NB4 (cell line): ENCODE measurements around the gene GPSM3.

Experiments used
- DNase-seq: peaks from one replicate; pipeline ENCODE4 v3.0.0; 2010; ENCODE audit warnings: low read depth
- H3K4me3 ChIP-seq: one replicate; pipeline ENCODE4 v1.5.1; 2011; ENCODE audit warnings: mild to moderate bottlenecking, low read depth, low read length, moderate library complexity
- MYC ChIP-seq: IDR thresholded peaks from 2 replicates; pipeline ENCODE4 v1.6.1; 2011; ENCODE audit warnings: low read depth, low read length
- POLR2A ChIP-seq: IDR thresholded peaks from 2 replicates; pipeline ENCODE4 v1.6.1; 2011; ENCODE audit warnings: mild to moderate bottlenecking; ENCODE audit not compliant: insufficient read length; ENCODE audit errors: extremely low read depth
- TF ChIP-seq, protein P1 (sequence below): IDR thresholded peaks from one replicate; pipeline ENCODE4 v1.5.1; 2012; ENCODE audit warnings: low read depth, low read length
- TF ChIP-seq, protein P2 (sequence below): IDR thresholded peaks from 2 replicates; pipeline ENCODE4 v1.6.1; 2011; ENCODE audit warnings: low read depth, low read length

The GPSM3 gene

DNA sequence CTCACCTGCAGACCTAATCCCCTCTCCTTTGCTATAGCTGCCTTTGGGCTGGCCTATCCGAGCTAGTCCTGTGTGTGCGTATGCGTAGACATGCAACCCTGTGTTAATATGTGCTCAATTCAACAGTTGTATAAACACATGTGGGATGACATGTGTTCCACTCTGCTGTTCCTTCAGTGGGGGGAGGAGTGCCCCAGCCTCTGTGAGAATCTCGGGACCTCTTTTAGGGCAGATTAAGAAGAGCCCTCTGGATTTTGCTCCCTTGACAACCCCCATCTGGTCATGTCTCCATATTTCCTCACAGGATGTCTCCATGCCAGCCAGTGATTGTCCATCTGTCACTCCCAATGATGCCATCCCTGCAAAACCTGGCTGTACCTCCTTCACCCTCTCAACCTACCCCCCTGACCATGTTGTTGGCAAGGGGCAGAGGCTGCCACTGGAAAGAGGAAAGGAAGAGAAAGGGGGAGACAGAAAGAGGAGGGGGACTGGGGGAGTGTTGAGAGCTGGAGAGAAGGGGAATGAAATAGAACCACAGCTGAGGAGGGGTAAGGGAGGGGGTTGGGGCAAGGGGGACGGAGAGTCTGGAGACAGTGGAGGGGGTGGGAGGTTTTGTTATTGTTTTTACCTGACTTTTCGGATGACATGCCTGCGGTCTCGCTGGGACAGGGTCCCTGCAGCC is 41.1 kb downstream of the GPSM3 start:
- no peak for TF ChIP-seq POLR2A
- TF ChIP-seq, protein P1, sequence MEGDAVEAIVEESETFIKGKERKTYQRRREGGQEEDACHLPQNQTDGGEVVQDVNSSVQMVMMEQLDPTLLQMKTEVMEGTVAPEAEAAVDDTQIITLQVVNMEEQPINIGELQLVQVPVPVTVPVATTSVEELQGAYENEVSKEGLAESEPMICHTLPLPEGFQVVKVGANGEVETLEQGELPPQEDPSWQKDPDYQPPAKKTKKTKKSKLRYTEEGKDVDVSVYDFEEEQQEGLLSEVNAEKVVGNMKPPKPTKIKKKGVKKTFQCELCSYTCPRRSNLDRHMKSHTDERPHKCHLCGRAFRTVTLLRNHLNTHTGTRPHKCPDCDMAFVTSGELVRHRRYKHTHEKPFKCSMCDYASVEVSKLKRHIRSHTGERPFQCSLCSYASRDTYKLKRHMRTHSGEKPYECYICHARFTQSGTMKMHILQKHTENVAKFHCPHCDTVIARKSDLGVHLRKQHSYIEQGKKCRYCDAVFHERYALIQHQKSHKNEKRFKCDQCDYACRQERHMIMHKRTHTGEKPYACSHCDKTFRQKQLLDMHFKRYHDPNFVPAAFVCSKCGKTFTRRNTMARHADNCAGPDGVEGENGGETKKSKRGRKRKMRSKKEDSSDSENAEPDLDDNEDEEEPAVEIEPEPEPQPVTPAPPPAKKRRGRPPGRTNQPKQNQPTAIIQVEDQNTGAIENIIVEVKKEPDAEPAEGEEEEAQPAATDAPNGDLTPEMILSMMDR: no peak
- TF ChIP-seq, protein P2, sequence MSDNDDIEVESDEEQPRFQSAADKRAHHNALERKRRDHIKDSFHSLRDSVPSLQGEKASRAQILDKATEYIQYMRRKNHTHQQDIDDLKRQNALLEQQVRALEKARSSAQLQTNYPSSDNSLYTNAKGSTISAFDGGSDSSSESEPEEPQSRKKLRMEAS: no peak
- TF ChIP-seq MYC: no peak
- H3K4me3 ChIP-seq: no peak overlapping the region
- DNase-seq: no peak

DNA sequence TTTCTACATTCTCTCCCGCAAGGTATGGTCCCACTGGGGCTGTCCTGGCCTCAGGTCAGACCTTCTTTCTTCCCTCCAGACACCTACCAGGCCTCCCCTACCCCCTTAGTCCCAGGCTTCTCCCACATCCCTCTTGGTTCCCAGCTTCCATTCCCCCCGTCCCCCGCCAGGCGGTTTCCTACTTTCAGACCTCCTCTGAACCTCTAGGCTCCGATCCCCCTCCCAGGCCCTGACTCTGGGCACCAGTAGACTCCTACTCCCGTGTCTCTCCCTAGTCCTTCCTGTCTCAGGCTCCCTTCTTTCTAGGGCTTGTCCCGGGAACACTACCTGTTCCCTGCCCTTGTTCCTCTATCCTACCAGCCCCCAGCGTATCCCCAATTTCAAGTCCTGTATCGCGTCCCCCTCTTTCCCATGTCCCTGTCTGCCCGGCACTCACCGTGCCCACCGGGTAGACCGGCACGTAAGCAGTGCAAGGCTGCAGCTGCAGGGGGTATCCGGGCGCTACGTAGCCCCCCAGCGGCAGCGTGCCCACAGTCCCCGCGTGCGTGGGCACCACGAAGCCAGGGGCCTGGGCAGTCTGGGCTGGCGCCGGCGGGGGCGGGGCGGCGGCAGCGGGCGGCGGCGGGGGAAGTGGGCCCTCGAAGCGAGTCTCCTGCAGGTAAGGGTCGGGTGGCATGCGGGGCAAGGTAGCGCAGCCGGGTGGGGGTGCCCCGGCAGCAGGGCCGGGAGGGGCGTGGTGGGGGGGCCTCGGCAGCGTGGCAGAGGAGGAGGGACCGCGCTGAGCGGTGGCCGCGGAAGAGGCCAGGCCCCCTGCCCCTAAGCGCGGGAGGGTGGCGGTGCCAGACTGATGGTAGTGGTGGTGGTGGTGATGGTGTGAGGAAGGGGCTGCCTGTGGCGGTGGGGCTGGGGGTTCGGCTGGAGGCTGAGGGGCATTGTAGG is 42.2 kb downstream of the GPSM3 start:
- TF ChIP-seq POLR2A (no peak), MYC (no peak)
- TF ChIP-seq, protein P1: no peak
- TF ChIP-seq, protein P2: no peak
- no peak for DNase-seq
- no peak overlapping the region for H3K4me3 ChIP-seq

DNA sequence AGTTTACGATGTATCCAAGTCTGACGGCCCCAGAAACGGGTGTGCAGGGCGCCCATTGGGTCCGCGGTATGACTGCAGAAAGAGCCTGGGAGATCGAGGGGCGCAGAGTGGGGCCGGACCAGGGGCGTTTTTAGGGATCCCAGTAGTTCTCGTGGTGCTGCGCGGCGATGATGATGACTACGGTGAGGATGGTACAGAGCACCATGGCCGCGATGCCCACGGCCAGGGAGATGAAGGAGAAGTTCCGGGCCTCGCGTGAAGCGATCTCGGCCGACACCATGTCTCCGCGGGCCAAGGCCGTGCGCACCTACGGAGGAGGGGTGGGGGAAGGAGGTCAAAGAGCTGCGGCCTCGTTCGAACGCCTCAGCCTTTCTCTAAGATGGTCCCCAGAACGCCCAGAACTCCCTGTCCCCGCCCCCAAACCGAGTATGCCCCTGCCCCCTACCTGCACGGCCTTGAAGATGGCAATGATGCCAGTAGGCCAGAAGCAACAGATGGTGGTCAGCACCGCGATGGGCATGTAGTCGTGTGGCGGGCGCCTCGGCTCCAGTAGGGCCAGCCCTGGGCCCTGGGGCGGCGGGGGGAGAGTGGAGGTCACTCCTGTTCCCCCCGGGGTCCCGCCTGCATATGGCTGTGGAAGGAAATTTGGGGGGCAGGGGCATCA is 43.2 kb downstream of the GPSM3 start:
- DNase-seq: no peak
- TF ChIP-seq, protein P1: no peak
- TF ChIP-seq POLR2A (no peak), MYC (no peak)
- TF ChIP-seq, protein P2: no peak
- no peak overlapping the region for H3K4me3 ChIP-seq

DNA sequence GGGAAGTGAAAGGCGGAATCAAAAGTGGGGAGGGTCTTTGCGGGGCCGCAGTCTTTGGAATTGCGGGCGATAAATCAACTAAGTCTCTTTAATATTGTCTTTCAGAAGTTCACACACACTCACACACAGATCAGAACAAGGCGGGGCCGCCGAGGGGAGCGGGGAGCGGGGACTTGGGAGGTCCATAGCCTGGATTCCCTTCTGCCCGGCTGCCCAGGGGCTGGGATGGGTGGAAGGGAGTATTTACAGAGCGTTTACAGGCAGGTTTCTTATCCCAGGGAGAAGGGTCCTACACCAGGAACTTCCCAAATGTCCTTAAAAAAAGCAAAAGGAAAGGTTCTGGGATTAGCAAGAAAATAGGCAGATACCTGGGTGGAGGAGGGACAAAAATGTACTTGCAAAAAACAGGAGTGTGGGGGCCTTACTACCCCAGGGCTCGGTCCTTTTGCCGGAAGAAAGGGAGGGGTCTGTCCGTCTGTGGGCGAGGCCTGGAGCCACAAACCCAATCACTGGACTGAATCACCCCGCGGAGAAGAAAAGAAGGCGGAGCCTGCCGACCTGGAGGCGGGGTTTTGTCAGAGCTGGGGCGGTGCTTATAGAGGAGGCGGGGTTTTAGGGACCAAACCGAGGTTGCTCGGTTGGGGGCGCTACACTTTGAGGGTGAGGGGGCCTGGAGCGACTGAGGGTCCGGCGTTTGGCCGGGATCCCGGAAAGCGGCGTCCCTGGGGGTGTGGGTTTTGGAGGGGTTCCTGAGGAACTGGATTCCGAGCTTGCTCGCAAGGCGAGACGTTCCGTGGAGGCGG is 44.0 kb downstream of the GPSM3 start:
- no peak for DNase-seq
- H3K4me3 ChIP-seq: no peak overlapping the region
- TF ChIP-seq, protein P1: no peak
- TF ChIP-seq POLR2A: no peak
- TF ChIP-seq, protein P2: no peak
- no peak for TF ChIP-seq MYC
